Suprapubic skin (tissue), 4 donors: ENCODE measurements around the gene FITM1.

ENCODE experiments used
- POLR2A ChIP-seq, 2 donors: fragments of 450-650 bp; IDR thresholded peaks; one replicate each; pipeline ENCODE4 v1.6.1; 2017; ENCODE audit warnings: antibody characterized with exemption in 2 of 2, mild to moderate bottlenecking in 2 of 2, moderate library complexity in 2 of 2
- POLR2AphosphoS5 ChIP-seq, 3 donors: sonication (generic); formaldehyde crosslinking; IDR thresholded peaks; one replicate each; pipeline ENCODE4 v1.6.1; 2017; ENCODE audit warnings: antibody characterized with exemption in 3 of 3
- TF ChIP-seq, protein P1 (sequence below), 2 donors: fragments of 200-600 bp in 1 of 2; fragments of 450-650 bp in 1 of 2; sonication (generic) in 1 of 2; IDR thresholded peaks; one replicate each; pipeline ENCODE4 v1.5.1; 2016 to 2019; ENCODE audit warnings: antibody characterized with exemption in 2 of 2, mild to moderate bottlenecking in 1 of 2, moderate library complexity in 1 of 2

DNA sequence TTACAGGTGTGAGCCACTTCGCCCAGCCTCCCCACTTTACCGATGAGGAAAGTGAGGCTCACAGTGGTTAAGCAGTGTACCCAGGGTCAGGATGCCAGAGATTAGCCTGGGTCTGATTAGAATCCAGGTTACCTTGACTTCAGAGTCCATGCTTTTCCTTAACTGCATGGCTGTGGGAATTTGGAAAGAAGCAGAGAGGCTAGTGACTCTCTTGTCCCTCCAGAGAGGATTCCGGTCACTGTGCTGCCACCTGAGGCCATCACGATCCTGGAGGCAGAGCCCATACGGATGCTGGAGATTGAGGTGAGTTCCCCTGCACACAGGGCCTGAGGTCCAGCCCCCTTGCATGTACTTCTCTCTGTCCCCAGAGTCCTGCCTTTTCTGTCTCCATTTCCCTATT is 46.1 kb downstream of the FITM1 start:
- TF ChIP-seq, protein P1, sequence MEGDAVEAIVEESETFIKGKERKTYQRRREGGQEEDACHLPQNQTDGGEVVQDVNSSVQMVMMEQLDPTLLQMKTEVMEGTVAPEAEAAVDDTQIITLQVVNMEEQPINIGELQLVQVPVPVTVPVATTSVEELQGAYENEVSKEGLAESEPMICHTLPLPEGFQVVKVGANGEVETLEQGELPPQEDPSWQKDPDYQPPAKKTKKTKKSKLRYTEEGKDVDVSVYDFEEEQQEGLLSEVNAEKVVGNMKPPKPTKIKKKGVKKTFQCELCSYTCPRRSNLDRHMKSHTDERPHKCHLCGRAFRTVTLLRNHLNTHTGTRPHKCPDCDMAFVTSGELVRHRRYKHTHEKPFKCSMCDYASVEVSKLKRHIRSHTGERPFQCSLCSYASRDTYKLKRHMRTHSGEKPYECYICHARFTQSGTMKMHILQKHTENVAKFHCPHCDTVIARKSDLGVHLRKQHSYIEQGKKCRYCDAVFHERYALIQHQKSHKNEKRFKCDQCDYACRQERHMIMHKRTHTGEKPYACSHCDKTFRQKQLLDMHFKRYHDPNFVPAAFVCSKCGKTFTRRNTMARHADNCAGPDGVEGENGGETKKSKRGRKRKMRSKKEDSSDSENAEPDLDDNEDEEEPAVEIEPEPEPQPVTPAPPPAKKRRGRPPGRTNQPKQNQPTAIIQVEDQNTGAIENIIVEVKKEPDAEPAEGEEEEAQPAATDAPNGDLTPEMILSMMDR (IDR thresholded peaks at IDR 0.05), result no peak
- no peak for TF ChIP-seq POLR2A (IDR thresholded peaks at IDR 0.05)
- TF ChIP-seq POLR2AphosphoS5 (IDR thresholded peaks at IDR 0.05), result no peak
